Stimulated activated CD4-positive, alpha-beta T cell treated with anti-CD3 and anti-CD28 coated beads, TNF-alpha, amount 100 ng/mL, for 1 hour (primary cell): ENCODE data around the gene SPRN.
A peak's percentile ranks its signal among the peaks of the same experiment; 100 is the strongest.
"Not testable (repeated sequence)": the region's sequence is repeated elsewhere in the genome, so short reads cannot be mapped to it uniquely, and the experiment has no call there.

Source experiments
- DNase-seq, 3 donors: peaks; one replicate each; pipeline ENCODE4 v3.0.0-alpha.2; 2020; ENCODE audit warnings: low read depth in 3 of 3, low spot score in 1 of 3

Gene SPRN

DNA sequence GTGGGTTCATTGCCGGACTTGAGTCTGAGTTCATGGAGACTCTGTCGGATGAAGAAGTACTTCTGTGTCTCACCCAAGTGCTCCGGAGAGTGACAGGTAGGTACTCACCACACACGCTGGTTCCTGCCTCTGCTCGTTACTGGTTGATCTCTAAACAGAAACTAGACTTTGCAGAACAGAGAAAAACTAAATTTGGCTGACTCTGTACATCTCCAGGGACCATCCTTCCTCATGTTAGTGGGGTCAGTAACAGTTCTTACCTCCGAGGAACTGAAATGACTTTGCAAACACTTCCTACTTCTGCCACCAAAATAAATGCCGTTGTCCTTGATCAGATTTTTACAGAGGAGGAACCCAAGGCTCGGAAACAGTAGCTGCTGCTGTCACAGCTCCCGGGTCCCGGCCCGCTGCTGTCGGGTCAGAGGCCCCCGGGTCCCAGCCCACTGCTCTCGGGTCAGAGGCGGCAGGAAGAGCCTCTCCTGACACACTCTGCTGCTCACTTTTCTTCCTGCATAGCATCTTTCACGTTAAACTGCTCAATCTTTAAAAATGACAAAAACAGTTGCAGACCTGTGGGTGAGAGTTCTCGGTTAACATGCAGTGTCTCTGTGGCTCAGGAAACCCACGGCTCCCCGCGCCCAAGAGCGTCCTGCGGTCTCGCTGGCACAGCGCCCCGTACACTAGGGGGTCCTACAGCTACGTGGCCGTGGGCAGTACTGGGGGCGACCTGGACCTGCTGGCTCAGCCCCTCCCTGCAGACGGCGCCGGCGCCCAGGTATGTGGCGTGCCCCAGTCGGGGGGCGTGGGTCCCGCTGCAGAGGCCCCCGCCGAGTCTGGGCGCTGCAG lies 35.2 kb downstream of the SPRN start:
- DNase-seq = no peak

DNA sequence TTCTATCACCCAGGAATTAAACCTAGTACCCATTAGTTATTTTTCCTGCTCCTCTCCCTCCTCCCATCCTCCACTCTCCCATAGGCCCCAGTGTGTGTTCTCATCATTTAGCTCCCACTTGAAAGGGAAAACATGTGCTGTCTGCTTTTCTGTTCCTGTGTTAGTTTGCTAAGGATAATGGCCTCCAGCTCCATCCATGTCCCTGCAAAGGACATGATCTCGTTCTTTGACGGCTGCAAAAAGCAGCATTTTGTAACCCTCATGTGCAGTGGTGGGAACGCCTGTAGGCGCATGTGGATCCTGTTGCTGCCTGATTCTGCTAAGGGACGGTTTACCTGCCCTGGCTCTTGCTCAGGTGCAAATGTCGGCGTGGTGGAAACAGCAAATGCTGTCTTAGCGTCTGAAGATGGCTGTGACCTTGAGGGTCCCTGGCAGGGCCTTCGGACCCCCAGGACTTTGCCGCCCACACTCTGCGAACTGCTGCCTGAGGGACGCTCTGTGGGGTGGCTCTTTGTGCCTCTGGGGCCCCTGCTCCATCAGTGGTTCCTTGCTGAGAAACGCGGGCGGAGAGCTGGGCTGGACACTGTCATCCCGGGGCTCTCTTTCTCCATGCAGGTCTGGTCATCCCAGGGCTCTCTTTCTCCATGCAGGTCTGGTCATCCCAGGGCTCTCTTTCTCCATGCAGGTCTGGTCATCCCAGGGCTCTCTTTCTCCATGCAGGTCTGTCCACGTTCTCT lies 36.0 kb downstream of the SPRN start:
- DNase-seq = no peak

DNA sequence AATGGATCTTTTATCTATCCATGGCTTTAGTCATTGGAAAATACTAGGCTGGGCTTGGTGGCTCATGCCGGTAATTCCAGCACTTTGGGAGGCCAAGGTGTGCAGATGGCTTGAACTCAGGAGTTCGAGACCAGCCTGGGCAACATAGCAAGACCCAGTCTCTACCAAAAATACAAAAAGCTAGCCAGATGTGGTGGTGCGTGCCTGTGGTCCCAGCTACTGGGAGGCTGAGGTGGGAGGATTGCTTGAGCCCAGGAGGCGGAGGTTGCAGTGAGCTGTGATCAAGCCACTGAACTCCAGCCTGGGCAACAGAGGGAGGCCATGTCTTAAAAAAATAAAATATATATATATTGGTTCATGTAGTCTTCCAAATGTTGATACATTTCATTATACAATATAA lies 37.5 kb downstream of the SPRN start:
- DNase-seq = not testable (repeated sequence)

DNA sequence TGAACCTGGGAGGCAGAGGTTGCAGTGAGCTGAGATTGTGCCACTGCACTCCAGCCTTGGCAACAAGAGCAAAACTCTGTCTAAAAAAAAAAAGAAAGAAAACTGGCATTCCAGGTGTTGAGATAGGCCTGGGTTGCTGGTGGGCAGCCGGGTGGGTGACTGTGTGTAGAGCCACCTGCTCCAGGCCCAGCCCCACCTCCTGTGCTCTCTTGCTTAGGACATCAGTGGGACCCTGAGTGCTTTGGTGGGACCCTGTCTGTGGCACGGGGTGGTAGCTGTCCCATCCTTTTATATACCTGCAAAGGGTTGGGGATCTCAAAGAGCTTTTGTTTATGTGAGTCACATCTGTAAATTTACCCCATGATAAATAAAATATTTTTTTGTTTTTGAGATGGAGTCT lies 39.2 kb downstream of the SPRN start:
- DNase-seq = no peak

DNA sequence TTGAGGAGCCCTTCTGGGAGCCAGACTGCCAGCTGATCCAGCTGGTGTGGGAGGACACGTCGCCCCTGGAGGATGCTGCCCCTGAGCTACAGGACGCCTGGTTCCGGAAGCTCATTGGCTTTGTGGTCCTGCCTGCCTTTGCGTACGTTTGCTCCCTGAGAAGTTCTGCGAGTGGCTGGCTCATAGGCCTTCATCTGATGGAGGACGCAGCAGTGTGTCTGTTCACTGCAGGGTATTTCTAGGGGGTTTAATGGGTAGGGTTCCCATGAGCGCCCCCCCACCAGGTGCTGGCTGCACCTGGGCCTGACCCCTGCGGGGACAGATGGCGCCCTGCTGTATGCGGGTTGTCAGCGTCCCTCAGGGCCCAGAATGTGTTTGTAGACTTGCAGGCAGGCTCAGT lies 40.4 kb downstream of the SPRN start:
- DNase-seq = no peak

DNA sequence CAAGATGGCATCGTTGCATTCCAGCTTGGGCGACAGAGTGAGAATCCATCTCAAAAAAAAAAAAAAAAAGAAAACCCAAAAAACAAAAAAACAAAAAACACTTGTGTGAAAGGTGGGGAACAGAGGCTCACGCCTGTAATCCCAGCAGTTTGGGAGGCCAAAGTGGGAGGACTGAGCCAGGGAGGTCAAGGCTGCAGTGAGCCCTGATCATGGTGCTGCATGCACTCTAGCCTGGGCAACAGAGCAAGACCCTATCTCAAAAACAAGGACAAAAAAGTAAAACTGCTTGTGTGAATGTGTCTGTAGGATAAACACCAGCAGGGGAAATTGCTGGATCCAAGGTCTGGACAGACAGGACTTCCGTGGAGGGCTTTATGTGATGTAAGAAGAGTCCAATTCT lies 40.9 kb downstream of the SPRN start:
- no peak for DNase-seq

DNA sequence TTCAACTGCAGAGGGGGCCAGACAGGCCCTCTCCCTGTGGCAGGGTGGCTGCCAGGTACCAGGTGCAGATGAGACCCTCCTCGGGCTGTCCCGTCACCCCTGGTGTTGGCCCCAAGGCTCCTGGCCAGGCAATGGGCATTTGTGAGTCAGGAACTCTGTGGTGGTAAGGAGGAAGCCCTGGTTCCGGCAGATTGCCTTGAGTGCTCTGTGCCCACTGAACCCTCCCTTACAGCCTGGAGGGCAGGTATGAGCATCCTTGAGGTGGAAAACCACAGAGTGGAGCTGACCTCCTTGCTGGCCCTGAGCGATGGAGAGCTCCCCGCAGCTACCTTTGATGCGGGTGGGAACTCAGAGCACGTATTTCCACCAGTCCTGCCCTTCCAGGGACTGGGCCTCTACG lies 43.4 kb downstream of the SPRN start:
- DNase-seq = no peak

DNA sequence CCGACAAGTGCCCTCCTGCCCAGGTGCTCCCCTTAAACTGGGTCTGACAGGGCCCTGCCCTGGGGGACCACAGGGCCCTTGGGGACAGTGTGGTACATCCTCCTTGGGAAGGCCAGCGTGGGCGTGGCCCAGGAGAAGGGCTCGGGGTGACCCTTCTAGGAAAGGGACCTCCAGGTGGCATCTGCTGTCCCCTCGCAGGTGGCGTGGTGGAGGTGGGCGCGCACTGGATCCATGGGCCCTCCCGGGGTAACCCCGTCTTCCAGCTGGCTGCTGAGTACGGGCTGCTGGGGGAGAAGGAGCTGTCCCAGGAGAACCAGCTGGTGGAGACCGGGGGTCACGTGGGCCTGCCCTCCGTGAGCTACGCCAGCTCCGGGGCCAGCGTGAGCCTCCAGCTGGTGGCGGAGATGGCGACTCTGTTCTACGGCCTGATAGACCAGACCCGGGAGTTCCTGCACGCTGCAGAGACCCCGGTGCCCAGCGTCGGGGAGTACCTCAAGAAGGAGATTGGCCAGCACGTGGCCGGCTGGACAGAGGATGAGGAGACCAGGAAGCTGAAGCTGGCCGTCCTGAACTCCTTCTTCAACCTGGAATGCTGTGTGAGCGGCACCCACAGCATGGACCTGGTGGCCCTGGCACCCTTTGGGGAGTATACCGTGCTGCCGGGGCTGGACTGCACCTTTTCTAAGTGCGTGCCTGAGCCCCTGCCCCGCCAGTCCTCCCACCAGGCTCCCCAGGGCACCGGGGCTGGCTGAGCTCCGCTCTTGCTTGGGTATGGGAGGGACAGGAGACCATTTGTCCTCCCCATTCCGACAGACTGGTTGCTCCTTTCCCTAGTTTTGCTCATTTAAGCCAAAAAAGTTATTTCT lies 44.4 kb downstream of the SPRN start:
- no peak for DNase-seq

DNA sequence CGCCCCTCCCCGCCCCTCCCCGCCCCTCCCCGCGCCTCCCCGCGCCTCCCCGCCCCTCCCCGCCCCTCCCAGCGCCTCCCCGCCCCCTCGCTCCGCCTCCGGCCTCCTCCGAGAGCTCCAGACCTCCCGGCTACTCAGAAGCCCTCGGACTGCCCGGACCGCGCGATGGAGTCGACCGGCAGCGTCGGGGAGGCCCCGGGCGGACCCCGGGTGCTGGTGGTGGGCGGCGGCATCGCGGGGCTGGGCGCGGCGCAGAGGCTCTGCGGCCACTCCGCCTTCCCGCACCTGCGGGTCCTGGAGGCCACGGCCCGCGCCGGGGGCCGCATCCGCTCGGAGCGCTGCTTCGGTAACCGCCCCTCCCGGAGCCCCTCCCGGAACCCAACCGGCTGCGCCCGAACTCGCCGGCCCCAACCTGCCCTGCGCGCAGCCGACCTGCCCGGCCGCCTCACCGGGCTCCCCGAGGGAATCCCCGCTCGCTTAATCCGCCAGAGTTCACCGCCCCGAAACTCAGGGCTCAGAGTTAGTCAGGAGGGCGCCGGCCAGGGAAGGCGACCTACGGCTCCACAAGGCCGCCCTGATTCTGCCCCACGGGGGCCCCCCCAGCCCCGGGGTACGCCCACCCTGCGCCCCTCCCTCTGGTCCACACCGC lies 45.1 kb downstream of the SPRN start, which contains the start of gene PAOX:
Gene PAOX, plus strand, starts transcription at position 111 of the 649 bp plus-strand sequence. Its CDS starts 55 bp downstream, at position 166.
- DNase-seq = peak in 1 of 3 donors; percentile 53

DNA sequence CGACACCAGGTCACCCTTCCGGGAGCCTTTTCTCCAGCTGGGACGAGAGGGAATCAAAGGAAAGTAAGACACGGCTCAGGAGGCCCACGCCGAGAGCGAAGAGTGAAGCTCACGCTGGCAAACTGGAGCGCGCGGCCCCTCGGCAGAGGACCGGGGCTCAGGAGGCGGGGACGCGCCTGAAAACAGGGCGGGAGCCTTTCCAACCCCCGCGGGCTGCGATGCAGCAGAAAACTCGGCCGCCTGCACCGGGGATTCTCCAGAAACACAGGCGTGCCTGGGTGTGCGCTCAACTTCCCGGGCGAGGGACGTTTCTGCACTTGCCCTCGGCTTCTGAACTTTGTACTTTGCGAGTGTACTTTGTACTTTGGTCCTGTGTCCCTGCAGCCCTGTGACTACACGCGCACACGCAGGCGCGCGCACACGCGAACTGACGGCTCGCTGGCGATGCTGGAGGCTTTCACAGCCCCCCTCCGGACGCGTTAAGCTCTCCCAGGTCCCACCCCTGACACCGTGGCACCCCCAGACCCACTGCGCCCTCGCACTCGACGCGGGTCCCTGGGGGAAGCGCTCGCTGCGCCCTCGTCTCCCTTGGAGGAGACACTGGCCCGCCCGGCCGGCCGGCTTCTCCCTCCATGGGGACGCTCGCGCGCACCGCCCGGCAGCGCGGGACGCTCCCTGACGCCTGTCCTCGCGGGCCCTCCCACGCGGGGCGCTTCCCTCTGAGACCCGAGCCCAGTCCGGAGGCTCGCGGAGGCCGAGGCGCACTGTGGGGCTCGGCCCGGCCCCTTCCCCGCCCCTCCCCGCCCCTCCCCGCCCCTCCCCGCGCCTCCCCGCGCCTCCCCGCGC lies 46.0 kb downstream of the SPRN start:
- peak in 1 of 3 donors; percentile 51 for DNase-seq

DNA sequence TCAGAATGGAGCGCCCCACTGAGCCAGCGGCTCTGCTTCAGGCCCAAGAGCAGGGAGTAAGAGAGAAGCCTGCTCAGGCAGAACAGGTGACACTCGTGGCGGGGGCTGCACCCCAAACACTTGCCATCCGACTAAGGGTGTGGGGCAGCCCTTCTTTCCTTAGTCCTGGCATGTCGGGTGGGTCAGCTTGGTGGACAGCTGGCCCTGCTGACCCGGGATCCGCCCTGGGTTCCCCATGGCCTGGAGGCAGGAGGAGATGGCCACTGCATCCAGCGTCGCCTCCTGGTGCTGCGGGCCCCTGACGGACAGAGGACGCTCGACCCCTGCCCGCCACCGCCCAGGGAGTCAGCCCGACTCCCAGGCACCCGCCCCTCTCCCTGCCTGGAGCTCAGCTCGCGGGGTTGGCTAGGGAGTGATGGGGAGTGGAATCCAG lies 46.6 kb downstream of the SPRN start:
- no peak for DNase-seq

DNA sequence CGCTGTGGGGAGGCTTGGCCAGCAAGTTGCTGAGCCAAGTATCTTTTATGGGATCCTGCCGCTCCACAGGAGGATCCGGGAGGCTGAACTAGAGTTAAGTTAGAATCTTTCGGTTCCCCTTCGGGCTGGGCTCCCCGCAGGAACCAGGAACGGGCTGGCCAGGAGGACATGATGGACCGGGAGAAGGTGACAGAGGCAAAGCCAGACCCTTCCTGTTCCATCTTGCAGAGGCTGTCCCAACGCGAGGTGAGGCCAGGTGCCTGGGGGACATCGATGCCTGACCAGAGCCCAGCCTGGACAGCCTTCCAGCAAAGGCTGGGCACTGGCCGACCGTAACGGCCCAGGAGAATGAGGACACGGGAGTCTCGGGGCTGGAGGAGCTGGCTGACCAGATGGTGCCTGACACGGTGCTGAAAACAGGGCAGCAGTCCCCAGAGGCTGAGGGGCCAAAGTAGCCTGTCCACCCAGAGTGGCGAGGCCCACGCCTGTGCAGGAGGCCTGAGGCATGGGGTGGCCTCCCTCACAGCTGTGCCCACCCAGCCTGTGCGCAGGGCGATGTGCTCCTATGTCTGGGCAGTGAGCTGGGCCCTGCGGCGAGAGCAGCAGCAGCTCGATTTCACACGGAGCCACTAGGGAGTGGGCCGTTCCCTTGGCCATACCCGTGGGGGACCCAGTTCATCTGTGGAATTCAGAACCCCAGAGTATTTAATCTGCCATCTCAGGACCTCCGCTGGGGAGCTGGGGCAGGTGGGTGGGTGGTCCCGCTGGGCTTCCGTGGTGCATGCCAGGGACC lies 47.2 kb downstream of the SPRN start:
- DNase-seq = no peak

DNA sequence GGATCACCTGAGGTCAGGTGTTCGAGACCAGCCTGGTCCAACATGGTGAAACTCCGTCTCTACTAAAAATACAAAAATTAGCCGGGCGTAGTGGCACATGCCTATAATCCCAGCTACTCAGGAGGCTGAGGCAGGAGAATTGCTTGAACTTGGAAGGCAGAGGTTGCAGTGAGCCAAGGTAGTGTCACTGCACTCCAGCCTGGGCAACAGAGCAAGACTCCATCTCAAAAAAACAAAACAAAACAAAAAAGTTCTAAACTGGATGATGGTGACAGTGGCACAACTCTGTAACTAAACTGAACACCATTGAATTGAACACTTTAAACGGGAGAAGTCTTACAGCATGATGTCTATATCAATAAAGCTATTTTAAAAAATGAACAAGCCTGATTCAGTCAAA lies 48.2 kb downstream of the SPRN start:
- DNase-seq = not testable (repeated sequence)

DNA sequence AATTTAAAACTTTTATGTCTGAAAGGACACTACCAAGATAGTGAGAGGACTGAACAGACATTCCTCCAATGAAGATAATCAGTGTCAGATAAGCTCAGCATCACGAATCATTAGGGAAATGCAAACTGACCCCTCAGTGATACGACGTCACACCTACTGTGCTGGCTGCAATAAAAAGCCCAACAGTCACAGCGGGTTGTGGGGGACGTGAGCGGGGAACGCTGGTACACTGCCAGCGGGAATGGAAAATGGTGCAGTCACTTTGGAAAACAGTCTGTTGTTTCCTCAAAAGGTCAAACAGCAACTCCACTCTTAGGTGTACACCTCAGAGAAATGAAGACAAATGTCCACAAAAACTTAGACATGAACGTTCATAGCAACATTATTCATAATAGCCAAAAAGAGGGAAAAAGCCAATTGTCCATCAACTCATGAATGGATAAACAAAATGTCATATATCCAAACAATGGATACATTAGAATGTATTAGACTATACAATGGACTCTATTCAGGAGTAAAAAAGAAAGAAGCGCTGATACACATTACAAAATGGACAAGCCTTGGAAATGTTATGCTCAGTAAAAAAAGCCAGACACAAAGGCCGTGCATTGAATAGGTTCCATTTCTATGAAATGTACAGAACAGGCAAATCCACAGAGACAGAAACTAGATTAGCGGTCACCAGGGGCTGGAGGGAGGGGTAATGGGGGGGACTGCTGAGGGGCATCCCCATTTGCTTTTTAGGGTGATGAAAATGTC lies 48.9 kb downstream of the SPRN start:
- no peak for DNase-seq

DNA sequence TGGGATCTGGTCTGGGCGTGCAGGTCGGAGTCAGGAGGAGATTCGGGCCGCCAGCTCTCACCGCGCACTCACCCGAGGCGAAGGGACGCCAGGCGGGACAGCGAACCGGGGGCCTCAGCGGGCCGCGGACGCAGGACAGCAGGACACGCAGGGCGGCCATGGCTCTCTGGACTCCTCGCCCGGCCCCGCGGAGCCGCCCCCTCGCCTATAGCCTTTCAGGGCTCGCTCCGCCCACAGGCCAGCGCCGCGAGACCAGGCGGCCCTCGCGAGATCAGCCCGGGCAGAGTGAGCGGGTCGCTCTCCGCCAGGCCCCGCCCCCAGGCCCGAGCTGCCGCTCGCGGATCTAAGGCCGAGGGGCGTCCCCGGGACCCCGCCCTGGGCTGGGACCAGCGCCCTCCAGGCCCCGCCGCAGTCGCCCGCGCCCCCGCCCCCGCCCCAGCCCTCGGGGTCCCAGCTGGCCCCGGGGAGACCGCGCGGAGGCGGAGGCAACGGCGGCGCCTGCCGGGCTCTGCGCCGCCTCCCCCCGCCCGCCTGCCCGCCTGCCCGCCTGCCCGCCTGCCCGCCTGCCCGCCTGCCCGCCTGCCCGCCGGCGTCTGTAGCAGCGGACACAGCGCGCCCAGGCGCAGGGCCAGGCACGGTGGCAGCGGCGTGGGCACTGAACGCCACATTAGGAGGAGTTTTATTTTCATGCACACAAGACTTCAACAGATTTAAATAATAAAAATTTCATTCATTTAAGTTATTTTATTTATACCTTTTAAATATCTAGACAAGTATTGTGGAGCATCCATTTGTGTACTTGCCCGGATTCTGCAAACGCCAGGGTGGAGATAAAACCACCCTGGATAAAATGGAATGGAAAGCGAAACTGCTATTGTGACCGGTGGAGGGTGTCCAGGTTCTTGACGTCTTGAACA lies 51.0 kb downstream of the SPRN start, which contains the start of gene ECHS1:
Gene ECHS1, minus strand, starts transcription at position 181 of the 917 bp plus-strand sequence. Its CDS starts 21 bp downstream, at position 160.
- peak; percentile 76 to 93 (median 81) for DNase-seq

DNA sequence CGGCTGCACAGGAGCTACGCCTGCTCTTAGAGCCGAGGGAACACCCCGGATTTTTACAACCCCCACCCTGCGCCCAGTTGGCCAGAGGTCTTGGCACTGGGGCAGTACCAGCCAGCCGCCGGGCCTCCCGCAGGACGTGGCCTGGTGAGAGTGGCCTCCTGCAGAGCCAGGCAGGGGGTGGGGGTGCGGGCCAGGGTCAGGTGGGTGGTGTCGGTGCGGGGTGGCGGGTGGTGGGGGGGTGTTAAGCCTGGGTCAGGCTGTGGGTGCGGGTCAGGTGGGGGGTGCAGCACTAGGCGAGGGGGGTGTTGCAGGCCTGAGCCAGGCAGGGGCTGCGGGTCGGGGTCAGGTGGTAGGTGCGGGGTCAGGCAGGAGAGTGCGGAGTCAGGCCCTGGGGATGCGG lies 51.9 kb downstream of the SPRN start:
- no peak for DNase-seq
